GM12873 (cell line): ENCODE data around the gene MUC5B.

Experiments
- TF ChIP-seq, protein P1 (sequence below): IDR thresholded peaks from 2 replicates; pipeline ENCODE4 v1.5.1; 2012; ENCODE audit warnings: low read depth, mild to moderate bottlenecking, moderate library complexity, low read length, control low read depth; ENCODE audit not compliant: insufficient read depth; ENCODE audit errors: missing control alignments

Gene MUC5B

DNA sequence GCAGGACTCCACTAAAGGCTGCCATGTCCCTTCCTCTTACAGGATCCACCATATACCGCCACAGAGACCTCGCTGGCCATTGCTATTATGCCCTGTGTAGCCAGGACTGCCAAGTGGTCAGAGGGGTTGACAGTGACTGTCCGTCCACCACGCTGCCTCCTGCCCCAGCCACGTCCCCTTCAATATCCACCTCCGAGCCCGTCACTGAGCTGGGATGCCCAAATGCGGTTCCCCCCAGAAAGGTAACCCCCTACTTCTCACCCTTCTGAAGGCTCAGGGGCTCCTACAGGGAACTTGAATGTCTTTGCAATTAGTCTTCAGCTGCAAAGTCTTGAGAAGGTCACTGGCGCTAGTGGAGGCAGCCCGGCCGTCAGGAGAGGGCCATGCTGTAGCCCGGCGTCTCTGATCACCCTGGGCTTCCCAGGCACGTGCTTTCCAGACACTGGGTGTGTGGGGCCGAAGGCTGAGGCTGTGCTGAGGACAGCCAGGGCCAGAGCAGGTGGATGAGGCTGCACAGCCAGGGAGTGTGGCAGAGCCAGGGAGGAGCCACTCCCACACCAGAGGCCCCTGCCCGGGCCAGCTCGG, 30.0 kb upstream of the MUC5B start:
- TF ChIP-seq, protein P1, sequence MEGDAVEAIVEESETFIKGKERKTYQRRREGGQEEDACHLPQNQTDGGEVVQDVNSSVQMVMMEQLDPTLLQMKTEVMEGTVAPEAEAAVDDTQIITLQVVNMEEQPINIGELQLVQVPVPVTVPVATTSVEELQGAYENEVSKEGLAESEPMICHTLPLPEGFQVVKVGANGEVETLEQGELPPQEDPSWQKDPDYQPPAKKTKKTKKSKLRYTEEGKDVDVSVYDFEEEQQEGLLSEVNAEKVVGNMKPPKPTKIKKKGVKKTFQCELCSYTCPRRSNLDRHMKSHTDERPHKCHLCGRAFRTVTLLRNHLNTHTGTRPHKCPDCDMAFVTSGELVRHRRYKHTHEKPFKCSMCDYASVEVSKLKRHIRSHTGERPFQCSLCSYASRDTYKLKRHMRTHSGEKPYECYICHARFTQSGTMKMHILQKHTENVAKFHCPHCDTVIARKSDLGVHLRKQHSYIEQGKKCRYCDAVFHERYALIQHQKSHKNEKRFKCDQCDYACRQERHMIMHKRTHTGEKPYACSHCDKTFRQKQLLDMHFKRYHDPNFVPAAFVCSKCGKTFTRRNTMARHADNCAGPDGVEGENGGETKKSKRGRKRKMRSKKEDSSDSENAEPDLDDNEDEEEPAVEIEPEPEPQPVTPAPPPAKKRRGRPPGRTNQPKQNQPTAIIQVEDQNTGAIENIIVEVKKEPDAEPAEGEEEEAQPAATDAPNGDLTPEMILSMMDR = no peak

DNA sequence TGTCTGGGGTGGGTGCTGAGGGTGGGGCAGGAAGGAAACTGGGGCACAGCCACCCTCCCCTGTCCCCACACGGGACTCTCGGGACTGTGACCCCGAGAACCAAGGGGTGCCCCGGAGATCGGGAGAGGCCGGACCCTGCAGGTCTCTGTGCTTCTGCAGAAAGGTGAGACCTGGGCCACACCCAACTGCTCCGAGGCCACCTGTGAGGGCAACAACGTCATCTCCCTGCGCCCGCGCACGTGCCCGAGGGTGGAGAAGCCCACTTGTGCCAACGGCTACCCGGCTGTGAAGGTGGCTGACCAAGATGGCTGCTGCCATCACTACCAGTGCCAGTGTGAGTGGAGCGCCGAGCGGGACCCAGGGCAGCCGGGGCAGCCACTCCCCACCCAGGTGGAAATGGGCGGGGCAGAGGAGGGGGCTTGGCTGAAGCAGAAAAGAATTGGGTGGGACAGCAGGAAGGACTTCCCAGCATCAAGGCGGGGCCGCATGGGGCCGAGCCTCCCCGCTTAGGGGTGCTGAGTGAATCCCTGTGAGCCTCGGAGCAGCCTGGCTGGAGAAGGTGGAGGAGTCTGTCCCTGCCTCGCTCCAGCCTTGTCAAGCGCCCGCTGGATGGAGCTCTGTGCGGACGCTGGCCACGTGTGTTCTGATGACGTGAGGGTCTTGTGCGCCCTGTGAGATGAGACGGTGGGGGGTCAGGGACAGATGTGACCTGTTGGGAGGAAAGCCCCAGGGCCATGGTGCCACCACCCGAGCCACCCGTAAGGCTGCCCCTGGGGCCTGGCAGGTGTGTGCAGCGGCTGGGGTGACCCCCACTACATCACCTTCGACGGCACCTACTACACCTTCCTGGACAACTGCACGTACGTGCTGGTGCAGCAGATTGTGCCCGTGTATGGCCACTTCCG, 29.3 kb upstream of the MUC5B start:
- TF ChIP-seq, protein P1 = no peak

DNA sequence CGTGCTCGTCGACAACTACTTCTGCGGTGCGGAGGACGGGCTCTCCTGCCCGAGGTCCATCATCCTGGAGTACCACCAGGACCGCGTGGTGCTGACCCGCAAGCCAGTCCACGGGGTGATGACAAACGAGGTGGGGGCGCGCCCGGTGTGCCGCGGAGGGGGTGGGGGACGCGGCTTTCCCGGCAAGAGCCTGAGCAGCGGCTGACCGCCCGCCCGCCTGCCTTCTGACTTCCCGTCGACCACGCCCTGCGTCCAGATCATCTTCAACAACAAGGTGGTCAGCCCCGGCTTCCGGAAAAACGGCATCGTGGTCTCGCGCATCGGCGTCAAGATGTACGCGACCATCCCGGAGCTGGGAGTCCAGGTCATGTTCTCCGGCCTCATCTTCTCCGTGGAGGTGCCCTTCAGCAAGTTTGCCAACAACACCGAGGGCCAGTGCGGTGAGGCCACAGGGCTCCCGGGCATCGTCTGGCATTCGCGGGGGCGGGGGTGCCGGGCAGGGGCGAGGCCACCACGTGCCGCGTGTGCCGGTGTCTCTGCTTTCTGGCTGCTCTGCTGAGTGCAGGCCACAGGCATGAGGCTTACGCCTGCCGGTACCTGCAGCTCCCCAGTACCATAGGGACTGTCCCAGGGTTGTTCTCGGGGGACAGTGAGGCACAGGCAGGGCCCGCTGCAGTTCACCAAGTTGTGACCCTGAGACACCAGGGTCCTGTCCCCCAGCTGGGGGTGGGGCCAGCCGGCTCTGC, 28.5 kb upstream of the MUC5B start:
- TF ChIP-seq, protein P1 = no peak

DNA sequence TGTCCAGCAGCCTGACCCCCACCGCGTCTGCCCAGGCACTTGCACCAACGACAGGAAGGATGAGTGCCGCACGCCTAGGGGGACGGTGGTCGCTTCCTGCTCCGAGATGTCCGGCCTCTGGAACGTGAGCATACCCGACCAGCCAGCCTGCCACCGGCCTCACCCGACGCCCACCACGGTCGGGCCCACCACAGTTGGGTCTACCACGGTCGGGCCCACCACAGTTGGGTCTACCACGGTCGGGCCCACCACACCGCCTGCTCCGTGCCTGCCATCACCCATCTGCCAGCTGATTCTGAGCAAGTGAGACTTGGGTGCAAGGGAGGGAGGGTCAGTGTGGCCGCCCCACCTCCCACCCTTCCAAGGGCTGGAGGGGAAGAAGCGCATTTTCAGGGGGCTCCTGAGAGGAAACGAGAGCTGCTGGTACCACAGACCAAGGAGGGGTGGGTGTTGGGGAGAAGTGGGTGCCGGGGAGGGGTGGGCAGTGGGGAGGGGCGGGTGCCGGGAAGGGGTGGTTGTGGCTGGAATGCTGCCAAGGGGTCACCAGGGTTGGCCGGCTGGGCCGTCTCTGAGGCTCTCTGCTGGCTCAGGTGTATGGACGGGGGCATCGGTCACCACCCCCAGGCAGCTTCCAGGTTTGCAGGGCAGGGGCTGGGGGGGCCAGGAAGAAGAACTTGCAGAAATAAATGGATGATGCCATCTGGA, 27.7 kb upstream of the MUC5B start:
- TF ChIP-seq, protein P1 = no peak

DNA sequence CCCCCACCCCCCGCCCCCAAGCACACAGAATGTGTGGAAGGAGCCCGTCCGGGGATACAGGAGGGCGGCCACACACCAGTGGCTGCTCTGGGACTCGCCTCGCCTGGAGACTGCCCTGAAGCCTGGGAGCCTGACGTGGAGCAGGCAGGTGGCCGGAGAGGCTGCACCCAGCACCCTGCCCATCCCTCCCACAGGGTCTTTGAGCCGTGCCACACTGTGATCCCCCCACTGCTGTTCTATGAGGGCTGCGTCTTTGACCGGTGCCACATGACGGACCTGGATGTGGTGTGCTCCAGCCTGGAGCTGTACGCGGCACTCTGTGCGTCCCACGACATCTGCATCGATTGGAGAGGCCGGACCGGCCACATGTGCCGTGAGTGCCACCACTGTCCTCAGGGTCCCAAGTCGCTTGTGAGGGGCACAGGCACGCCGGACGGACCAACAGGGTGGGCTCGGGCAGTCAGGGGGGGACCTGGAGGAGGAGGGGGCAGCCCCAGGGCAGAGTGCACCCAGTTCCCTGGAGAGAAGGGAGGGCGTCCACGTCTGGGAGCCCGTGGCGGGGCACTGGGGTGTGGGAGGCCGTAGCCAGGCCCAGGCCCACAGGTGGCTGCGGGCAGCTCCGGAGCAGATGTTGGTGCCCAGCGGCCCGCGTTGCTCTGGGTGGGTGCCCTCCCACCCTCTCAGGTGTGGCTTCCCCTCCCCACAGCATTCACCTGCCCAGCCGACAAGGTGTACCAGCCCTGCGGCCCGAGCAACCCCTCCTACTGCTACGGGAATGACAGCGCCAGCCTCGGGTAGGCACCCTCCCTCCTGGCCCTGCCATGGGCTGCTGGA, 27.0 kb upstream of the MUC5B start:
- TF ChIP-seq, protein P1 = no peak

DNA sequence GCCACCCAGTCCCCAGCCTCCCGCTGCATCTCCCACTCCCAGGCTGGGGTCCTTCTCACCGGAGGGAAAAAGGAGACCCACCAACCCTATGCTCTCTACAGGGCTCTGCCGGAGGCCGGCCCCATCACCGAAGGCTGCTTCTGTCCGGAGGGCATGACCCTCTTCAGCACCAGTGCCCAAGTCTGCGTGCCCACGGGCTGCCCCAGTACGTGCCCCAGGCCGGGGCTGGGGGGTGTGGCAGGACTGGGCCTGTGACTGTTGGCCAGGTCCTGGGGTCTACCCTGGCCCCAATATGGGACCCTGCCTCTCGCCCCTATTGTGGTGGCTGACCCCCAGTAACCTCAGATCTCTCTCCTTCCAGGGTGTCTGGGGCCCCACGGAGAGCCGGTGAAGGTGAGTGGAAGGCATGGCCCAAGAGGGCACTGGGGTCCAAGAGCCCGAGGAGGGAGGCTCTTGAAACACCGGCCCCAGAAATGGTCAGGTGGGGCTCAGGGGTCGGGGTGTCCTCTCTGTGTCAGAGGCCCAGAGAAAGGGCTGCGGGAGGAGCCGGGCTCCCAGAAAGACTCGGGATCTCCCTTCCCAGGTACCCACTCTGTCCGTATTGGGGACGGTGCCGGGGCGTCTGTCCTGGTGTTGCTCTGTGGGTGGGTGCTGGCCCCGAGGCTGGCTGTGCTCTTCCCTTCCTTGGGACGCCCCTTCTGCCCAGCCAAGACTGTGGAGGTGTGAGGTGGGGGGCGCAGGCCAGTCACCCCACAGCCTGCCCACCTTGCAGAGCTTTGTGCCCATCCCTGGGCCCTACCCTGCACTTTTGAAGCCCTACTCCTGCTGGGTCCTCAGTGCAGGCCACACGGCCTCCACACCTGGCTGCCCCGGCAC, 26.1 kb upstream of the MUC5B start:
- TF ChIP-seq, protein P1 = no peak
